Caco-2 (cell line): ENCODE results near the gene ZNF787. TPM values are rescaled to one million over a fixed set of nuclear protein-coding genes. Genes with fewer than 3 reads are reported as not detected.

Experiments
- BruUV-seq: library from RNA; stranded (reverse); fragments of 400-500 nt; replicated peaks from 2 replicates; lab custom pipeline; 2021; lab: Mats Ljungman, UMichigan
- CTCF ChIA-PET: fragments of 300-600 bp; sonication (Branson Sonifier 250); formaldehyde crosslinking; loops from one replicate; lab custom pipeline; 2022; ENCODE audit warnings: antibody characterized with exemption; lab: Charles Lee
- POLR2A ChIA-PET: fragments of 300-600 bp; sonication (Branson Sonifier 250); formaldehyde crosslinking; loops from one replicate; lab custom pipeline; 2022; ENCODE audit warnings: antibody characterized with exemption; lab: Charles Lee
- DNase-seq, 2 experiments: peaks; one replicate each; pipeline versions ENCODE4 v3.0.0 to v3.0.0-alpha.2; 2020 to 2022
- H3K27me3 ChIP-seq: replicated peaks from 2 replicates; pipeline ENCODE4 v1.6.0; 2011; ENCODE audit warnings: low read length; ENCODE audit not compliant: control insufficient read depth, insufficient read depth
- H3K36me3 ChIP-seq: 2 replicates; pipeline ENCODE4 v1.5.1; 2011; ENCODE audit warnings: low read length; ENCODE audit not compliant: control insufficient read depth, insufficient read depth
- H3K4me1 ChIP-seq: fragments of 250-450 bp; sonication (Bioruptor Pico); 2 replicates; pipeline ENCODE4 v1.5.1; 2020; ENCODE audit warnings: mild to moderate bottlenecking
- H3K4me3 ChIP-seq: 2 replicates; pipeline ENCODE4 v1.5.1; 2011; ENCODE audit warnings: low read depth, mild to moderate bottlenecking, control low read depth, low read length
- H3K9me3 ChIP-seq: fragments of 250-450 bp; sonication (Bioruptor Pico); 2 replicates; pipeline ENCODE4 v1.5.1; 2020; ENCODE audit warnings: mild to moderate bottlenecking, moderate library complexity
- H3K27ac Mint-ChIP-seq: one replicate; pipeline ENCODE4 v1.8.0; 2022; ENCODE audit warnings: mixed read lengths; ENCODE audit not compliant: unreplicated experiment
- H3K27me3 Mint-ChIP-seq: one replicate; pipeline ENCODE4 v1.8.0; 2022; ENCODE audit warnings: mixed read lengths; ENCODE audit not compliant: insufficient read depth, unreplicated experiment
- H3K36me3 Mint-ChIP-seq: one replicate; pipeline ENCODE4 v1.8.0; 2022; ENCODE audit warnings: mild to moderate bottlenecking, mixed read lengths; ENCODE audit not compliant: insufficient read depth, unreplicated experiment
- H3K4me1 Mint-ChIP-seq: one replicate; pipeline ENCODE4 v1.8.0; 2022; ENCODE audit warnings: low read depth, mixed read lengths; ENCODE audit not compliant: unreplicated experiment
- H3K4me3 Mint-ChIP-seq: one replicate; pipeline ENCODE4 v1.8.0; 2022; ENCODE audit warnings: mild to moderate bottlenecking, moderate library complexity, mixed read lengths; ENCODE audit not compliant: unreplicated experiment
- H3K9me3 Mint-ChIP-seq: one replicate; pipeline ENCODE4 v1.8.0; 2022; ENCODE audit warnings: mixed read lengths; ENCODE audit not compliant: unreplicated experiment
- CTCF ChIP-seq, 2 experiments: fragments of 200-600 bp in 1 of 2; IDR thresholded peaks; 1 replicate in 1 of 2; 2 replicates in 1 of 2; pipeline versions ENCODE4 v1.5.1 to v1.8.0; 2011 to 2022; ENCODE audit warnings: antibody characterized with exemption in 1 of 2, control low read depth in 1 of 2, inconsistent platforms in 1 of 2, low read depth in 1 of 2, low read length in 1 of 2, mild to moderate bottlenecking in 1 of 2, moderate library complexity in 1 of 2; ENCODE audit not compliant: insufficient read depth in 1 of 2, severe bottlenecking in 1 of 2, unreplicated experiment in 1 of 2
- intact Hi-C: fragments of 100-400 bp; cut with micrococcal nuclease; formaldehyde crosslinking; loops from one replicate; pipeline ENCODE4 v1.10.0; 2022; ENCODE audit not compliant: unreplicated experiment
- total RNA-seq: library from RNA; stranded (reverse); gene quantifications from 2 replicates; pipeline ENCODE4 v1.2.3, GENCODE V29; 2022

Gene ZNF787
- total RNA-seq, 1 experiment from 2014 or later, result 60.0 TPM

GRCh38 chr19:56138069-56138468, 17.0 kb upstream of the ZNF787 start:
- no TSS peak for BruUV-seq
- intact Hi-C loops, result no loop called here
- peaks cover 31% of the 10 kb centered on the region for H3K36me3 Mint-ChIP-seq
- ChIA-PET POLR2A (no interaction called here), CTCF (no interaction called here)
- Histone ChIP-seq H3K27me3 (no peaks in the 10 kb centered on the region), H3K4me3 (no peak overlapping the region), H3K9me3 (no peaks in the 10 kb centered on the region), H3K36me3 (no peaks in the 10 kb centered on the region), H3K4me1 (peaks cover 19% of the 10 kb centered on the region)
- TF ChIP-seq CTCF (IDR thresholded peaks at IDR 0.05; ENCODE audit: insufficient read depth in 1 of 2, low read depth in 1 of 2, low read length in 1 of 2, severe bottlenecking in 1 of 2, unreplicated experiment in 1 of 2), result no peak
- DNase-seq, result no peak
- no peak overlapping the region for H3K4me3 Mint-ChIP-seq
- H3K27me3 Mint-ChIP-seq, result no peaks in the 10 kb centered on the region
- peaks cover 31% of the 10 kb centered on the region for H3K4me1 Mint-ChIP-seq
- no peak overlapping the region for H3K27ac Mint-ChIP-seq
- H3K9me3 Mint-ChIP-seq, result no peaks in the 10 kb centered on the region

GRCh38 chr19:56137405-56137804, 16.3 kb upstream of the ZNF787 start:
- TF ChIP-seq CTCF (IDR thresholded peaks at IDR 0.05; ENCODE audit: insufficient read depth in 1 of 2, low read depth in 1 of 2, low read length in 1 of 2, severe bottlenecking in 1 of 2, unreplicated experiment in 1 of 2), result no peak
- H3K4me1 ChIP-seq, result peaks cover 15% of the 10 kb centered on the region

GRCh38 chr19:56136362-56136761, 15.3 kb upstream of the ZNF787 start:
- Histone ChIP-seq H3K27me3 (no peaks in the 10 kb centered on the region), H3K4me3 (no peak overlapping the region), H3K36me3 (no peaks in the 10 kb centered on the region), H3K9me3 (no peaks in the 10 kb centered on the region), H3K4me1 (peaks cover 22% of the 10 kb centered on the region)
- no peak for DNase-seq
- H3K4me1 Mint-ChIP-seq, result peaks cover 37% of the 10 kb centered on the region
- intact Hi-C loops, result no loop called here
- peaks cover 17% of the 10 kb centered on the region for H3K36me3 Mint-ChIP-seq
- no peak overlapping the region for H3K4me3 Mint-ChIP-seq
- CTCF ChIA-PET, result no interaction called here
- no peaks in the 10 kb centered on the region for H3K27me3 Mint-ChIP-seq
- POLR2A ChIA-PET, result no interaction called here
- no peak overlapping the region for H3K27ac Mint-ChIP-seq
- H3K9me3 Mint-ChIP-seq, result peaks cover 6% of the 10 kb centered on the region
- TF ChIP-seq CTCF (IDR thresholded peaks at IDR 0.05; ENCODE audit: insufficient read depth in 1 of 2, low read depth in 1 of 2, low read length in 1 of 2, severe bottlenecking in 1 of 2, unreplicated experiment in 1 of 2), result no peak
- BruUV-seq, result no TSS peak

More at GRCh38 chr19:56137405-56137804, 16.3 kb upstream of the ZNF787 start:
- Histone ChIP-seq H3K4me3 (no peak overlapping the region), H3K36me3 (no peaks in the 10 kb centered on the region), H3K27me3 (no peaks in the 10 kb centered on the region), H3K9me3 (no peaks in the 10 kb centered on the region)
- no peak for DNase-seq
- ChIA-PET CTCF (no interaction called here), POLR2A (no interaction called here)
- H3K27me3 Mint-ChIP-seq, result no peaks in the 10 kb centered on the region
- no TSS peak for BruUV-seq
- peaks cover 25% of the 10 kb centered on the region for H3K36me3 Mint-ChIP-seq
- intact Hi-C loops, result no loop called here
- H3K9me3 Mint-ChIP-seq, result no peaks in the 10 kb centered on the region
- no peak overlapping the region for H3K4me3 Mint-ChIP-seq
- no peak overlapping the region for H3K27ac Mint-ChIP-seq
- peaks cover 27% of the 10 kb centered on the region for H3K4me1 Mint-ChIP-seq
